Activated CD4-positive, alpha-beta T cell treated with anti-CD3 and anti-CD28 coated beads for 4 hours (primary cell): Measurements from ENCODE around the gene SLC5A11.

Source experiments
- DNase-seq, 2 donors: peaks; one replicate each; pipeline ENCODE4 v3.0.0-alpha.2; 2020

SLC5A11 gene

GRCh38 chr16:24919536-24919935 lies 73.8 kb downstream of the SLC5A11 start:
- no peak for DNase-seq

GRCh38 chr16:24920568-24920967 lies 74.8 kb downstream of the SLC5A11 start:
- no peak for DNase-seq

GRCh38 chr16:24921229-24921628 lies 75.5 kb downstream of the SLC5A11 start:
- DNase-seq: no peak

DNA sequence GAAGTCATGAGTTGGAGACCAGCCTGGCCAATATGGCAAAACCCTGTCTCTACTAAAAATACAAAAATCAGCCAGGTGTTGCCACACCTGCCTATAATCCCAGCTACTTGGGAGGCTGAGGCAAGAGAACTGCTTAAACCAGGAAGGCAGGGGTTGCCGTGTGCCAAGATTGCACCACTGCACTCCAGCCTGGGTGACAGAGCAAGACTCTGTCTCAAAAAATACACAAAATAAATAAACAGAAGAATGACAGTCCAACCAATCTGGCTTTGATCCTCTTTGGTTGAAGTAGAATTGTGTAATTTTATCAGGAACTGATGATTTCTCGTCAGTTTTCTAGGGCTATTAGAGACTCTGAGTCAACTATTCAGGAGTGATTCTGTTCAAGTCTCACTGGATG lies 79.4 kb downstream of the SLC5A11 start:
- DNase-seq: no peak

DNA sequence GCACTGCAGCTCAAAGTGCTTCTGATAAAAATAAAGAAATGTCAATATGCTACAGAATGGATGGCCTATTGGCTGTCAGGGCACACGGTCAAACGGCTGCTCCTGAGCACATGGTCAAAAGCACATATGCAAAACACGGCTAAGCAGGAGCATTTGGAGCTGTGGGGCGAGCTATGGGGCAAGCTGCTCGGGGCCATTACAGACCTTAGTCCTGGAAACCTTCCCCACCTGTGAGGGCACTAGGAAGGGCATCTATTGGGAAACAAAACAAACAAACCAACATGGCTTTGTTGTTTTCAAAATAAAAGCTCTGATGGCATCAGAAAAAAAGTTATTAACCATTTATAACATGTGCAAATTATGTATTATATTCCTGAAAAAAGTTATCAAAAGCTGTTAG lies 83.6 kb downstream of the SLC5A11 start:
- DNase-seq: no peak

DNA sequence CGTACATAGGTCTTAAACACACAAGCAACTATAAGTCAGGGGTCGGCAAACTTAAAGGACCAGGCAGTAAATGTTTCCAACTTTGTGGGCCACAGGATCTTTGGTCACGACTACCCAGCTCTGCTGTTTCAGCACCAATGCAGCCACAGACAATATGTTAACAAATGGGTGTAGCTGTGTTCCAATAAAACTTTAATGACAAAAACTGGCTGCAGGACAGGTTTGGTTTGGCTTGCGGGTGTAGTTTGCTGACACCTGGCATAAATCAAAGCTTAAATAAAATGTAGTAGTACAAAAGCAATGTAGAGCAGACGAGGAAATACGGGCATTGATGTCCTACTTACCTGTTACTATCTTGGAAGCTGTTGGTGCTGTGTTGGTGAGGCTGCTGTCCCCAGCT lies 84.7 kb downstream of the SLC5A11 start:
- DNase-seq: no peak

DNA sequence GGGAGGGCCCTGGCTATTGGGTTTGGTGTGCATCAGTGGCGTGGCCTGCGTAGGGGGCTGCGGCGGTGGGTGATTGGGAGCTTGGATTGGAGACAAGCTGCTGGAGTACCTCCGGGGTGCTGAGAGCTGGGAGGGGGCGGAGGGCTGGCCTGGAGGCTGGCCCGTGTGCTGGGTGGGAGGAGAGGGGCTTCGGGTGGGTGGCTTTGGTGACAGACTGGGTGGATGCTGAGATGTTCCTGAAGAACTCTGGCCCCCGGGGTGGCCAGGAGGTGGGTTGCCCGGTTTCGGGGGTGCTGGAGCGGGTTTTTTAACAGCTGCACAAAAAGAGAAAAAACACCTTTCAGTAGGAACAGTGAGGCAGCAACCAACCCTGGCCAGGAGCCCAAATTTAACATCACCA lies 85.3 kb downstream of the SLC5A11 start:
- DNase-seq: no peak

- DNase-seq: no peak
These were observed 89.6 kb downstream of the SLC5A11 start for GRCh38 chr16:24935336-24935735.

- DNase-seq: no peak
These were observed 90.4 kb downstream of the SLC5A11 start for GRCh38 chr16:24936151-24936550.

GRCh38 chr16:24939224-24939623 lies 93.5 kb downstream of the SLC5A11 start:
- DNase-seq: no peak

GRCh38 chr16:24939738-24940137 lies 94.0 kb downstream of the SLC5A11 start:
- DNase-seq: no peak

- no peak for DNase-seq
These were observed 97.7 kb downstream of the SLC5A11 start for GRCh38 chr16:24943471-24943870.

DNA sequence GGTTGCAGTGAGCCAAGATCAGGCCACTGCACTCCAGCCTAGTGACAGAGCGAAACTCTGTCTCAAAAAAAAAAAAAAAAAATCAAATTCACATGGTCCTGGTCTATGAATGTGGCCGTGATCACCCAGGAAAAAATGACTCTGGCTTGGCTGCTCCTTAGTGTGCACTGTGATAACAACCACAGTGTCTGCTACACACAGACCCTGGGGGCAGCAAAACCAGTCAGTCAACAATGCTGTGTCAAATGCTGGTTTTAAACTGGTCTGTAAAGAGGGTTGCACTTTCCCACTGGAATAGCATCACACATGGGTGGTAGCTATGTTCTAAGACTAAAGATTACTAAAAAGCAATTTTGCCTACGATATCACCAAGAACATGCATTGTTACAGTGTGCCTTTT lies 98.4 kb downstream of the SLC5A11 start:
- DNase-seq: no peak

DNA sequence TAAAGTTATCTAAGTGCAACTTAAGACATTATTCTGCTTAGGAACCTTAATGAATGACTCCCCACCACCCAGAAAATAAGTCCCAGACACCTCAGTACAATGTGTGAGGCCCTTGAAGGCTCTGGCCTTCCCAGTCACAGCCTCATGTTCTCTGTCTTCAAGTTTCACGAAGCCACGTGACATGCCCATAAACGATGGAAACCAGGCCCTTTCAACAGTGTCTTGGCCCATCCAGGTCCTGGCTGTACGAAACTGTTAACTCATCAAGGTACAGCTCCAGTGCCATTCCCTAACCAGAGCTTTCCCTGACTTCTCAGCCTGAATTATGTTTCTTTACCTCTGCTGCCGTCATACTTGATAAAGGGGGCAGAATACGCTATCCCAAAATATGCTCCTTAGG lies 100.4 kb downstream of the SLC5A11 start:
- DNase-seq: no peak

GRCh38 chr16:24950275-24950674 lies 104.5 kb downstream of the SLC5A11 start:
- DNase-seq: no peak

DNA sequence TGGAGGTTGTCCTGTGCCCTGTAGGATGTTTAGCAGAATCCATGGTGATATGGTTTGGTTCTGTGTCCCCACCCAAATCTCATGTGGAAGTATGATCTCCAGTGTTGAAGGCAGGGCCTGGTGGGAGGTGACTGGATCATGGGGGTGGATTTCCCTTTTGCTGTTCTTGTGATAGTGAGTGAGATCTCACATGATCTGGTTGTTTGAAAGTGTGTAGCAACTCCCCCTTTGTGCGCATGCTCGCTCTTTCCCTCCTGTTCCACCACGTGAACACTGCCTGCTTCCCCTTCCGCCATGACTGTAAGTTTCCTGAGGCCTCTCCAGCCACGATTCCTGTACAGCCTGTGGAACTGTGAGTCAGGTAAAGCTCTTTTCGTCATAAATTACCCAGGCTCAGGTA lies 107.5 kb downstream of the SLC5A11 start:
- no peak for DNase-seq

GRCh38 chr16:24953721-24954120 lies 108.0 kb downstream of the SLC5A11 start:
- no peak for DNase-seq

DNA sequence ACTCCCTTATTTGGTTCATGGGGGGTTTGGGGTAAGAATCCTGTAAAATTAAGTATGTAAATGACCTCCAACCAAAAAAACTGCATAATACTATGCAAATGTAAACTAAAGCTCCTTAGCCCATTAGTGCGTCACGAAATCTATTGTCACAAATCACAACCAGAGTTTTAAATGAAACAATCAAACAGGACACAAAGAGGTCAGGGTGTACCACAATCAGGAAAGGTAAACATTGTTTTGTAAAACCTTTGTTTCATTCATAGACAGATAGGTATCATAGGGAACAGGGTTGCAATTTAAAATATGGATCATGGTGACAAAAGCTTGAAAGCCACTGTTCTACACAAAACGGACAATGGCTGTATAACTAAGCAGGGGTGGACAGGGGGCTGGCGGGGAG lies 108.4 kb downstream of the SLC5A11 start:
- no peak for DNase-seq

- no peak for DNase-seq
These were observed 110.4 kb downstream of the SLC5A11 start for GRCh38 chr16:24955975-24956731.

DNA sequence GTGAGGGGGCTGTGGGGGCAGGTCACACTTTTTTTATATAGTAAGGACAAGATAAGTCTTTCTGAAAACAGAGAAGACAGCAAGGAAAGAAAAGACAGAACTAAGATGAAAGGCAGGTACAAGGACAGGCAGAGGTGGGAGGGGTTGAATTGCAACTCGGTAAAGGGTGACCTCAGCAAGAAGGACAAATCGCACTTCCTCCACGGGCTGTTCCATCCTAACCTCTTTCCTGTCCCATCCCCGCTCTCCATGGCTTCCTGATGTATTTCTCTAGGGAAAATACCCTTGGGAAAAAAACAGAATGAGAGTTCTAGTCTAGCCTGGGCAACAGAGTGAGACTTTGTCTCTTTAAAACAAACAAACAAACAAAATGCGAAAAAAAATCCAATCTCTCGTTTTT lies 112.1 kb downstream of the SLC5A11 start:
- no peak for DNase-seq
